GM18505 (cell line): Measurements from ENCODE around the gene ARHGEF1.

Experiments
- ATAC-seq: cut with Tn5 transposase; IDR thresholded peaks from one replicate; pipeline ENCODE4 v1.9.1; 2021; ENCODE audit not compliant: unreplicated experiment
- POLR2A ChIP-seq: IDR thresholded peaks from 4 replicates; pipeline ENCODE4 v1.6.1; 2011; ENCODE audit warnings: borderline replicate concordance; ENCODE audit not compliant: insufficient read depth, insufficient read length; ENCODE audit errors: extremely low read depth

Gene ARHGEF1

GRCh38 chr19:41926763-41927496 lies 43.9 kb downstream of the ARHGEF1 start:
- no peak for ATAC-seq
- no peak for TF ChIP-seq POLR2A

GRCh38 chr19:41927497-41928192 lies 44.7 kb downstream of the ARHGEF1 start:
- ATAC-seq, result no peak
- TF ChIP-seq POLR2A, result no peak

GRCh38 chr19:41928221-41928683 lies 45.3 kb downstream of the ARHGEF1 start, which contains the start of gene ERFL:
TSS of gene ERFL (minus strand) at chr19:41928449. CDS start at chr19:41912919, 15,530 bp downstream.
- ATAC-seq, result no peak
- TF ChIP-seq POLR2A, result no peak

GRCh38 chr19:41928754-41929535 lies 46.0 kb downstream of the ARHGEF1 start:
- no peak for TF ChIP-seq POLR2A
- ATAC-seq, result no peak

GRCh38 chr19:41929536-41930071 lies 46.6 kb downstream of the ARHGEF1 start:
- ATAC-seq, result no peak
- TF ChIP-seq POLR2A, result no peak

- ATAC-seq, result no peak
- TF ChIP-seq POLR2A, result no peak
Measured at GRCh38 chr19:41930322-41930722, 47.3 kb downstream of the ARHGEF1 start.

- TF ChIP-seq POLR2A, result no peak
- ATAC-seq, result no peak
Measured at GRCh38 chr19:41930926-41931592, 48.1 kb downstream of the ARHGEF1 start.

- TF ChIP-seq POLR2A, result no peak
- ATAC-seq, result no peak
Measured at GRCh38 chr19:41932259-41932719, 49.3 kb downstream of the ARHGEF1 start.

- no peak for TF ChIP-seq POLR2A
- ATAC-seq, result no peak
Measured at GRCh38 chr19:41932720-41933332, 49.8 kb downstream of the ARHGEF1 start.

GRCh38 chr19:41933693-41934426 lies 50.9 kb downstream of the ARHGEF1 start:
- TF ChIP-seq POLR2A, result no peak
- no peak for ATAC-seq

GRCh38 chr19:41934849-41935374 lies 51.9 kb downstream of the ARHGEF1 start:
- no peak for ATAC-seq
- TF ChIP-seq POLR2A, result no peak
